Measurements from ENCODE around the gene ACBD4. TPM values are rescaled to one million over a fixed set of nuclear protein-coding genes. Genes with fewer than 3 reads are reported as not detected.
A peak's percentile ranks its signal among the peaks of the same experiment; 100 is the strongest.

Gene ACBD4
- total and polyA plus RNA-seq, 2 of the 4 experiments (the other 2 are of a cell fraction): 2.3 to 5.7 TPM

- peak; percentile 64; the same call in 1 of the 2 replicates for TF ChIP-seq CEBPB (IDR thresholded peaks at IDR 0.05; ENCODE audit: low read depth, low read length)
- TF ChIP-seq MAFK (IDR thresholded peaks at IDR 0.05; ENCODE audit: low read depth, low read length): no peak
These were observed 42.5 kb upstream of the ACBD4 start (continued) for GRCh38 chr17:45092911-45093430.

GRCh38 chr17:45093444-45094110 lies 41.9 kb upstream of the ACBD4 start:
- peak overlapping the region; percentile 9 for H3K4me2 ChIP-seq (ENCODE audit: low read depth, low read length)
- peak overlapping the region; percentile 74 for H3K14ac ChIP-seq (replicated peaks; ENCODE audit: low read depth, low read length)
- peak overlapping the region; percentile 97 for H2AK9ac ChIP-seq (replicated peaks; ENCODE audit: low read depth, low read length, poor library complexity)
- 0 out of 2 replicates have a peak, but pooled peaks cover 2% of the 10 kb centered on the region for H3K9me3 ChIP-seq (ENCODE audit: control insufficient read depth, insufficient read depth, low read length)
- POLR2A ChIA-PET (ENCODE audit: unreplicated experiment): interaction anchor here (0.7 kb wide), 1 partner anchor 69 kb away, joined by 3 read pairs; no protein-coding TSS in a partner anchor
- H3K27ac ChIP-seq (ENCODE audit: insufficient read depth, low read length): peak overlapping the region; percentile 93
- H2AFZ ChIP-seq (replicated peaks; ENCODE audit: low read length, poor library complexity): no peak overlapping the region
- peaks cover 39 to 74% of the 10 kb centered on the region in 2 experiments for H3K79me1 ChIP-seq (ENCODE audit: low read depth in 1 of 2, low read length in 2 of 2)
- peak overlapping the region; percentile 95 for H2BK120ac ChIP-seq (ENCODE audit: low read depth, low read length)
- H3K9ac ChIP-seq (ENCODE audit: low read depth, low read length): peak overlapping the region; percentile 53
- no peak overlapping the region for H3K4me3 ChIP-seq (ENCODE audit: insufficient read depth, low read depth, low read length)
- no CpG with 5 or more reads among the region's 13 CpGs for WGBS, 2 experiments (ENCODE audit: extremely low coverage in 2 of 2, insufficient read length in 1 of 2)
- peak overlapping the region; percentile 94 for H3K18ac ChIP-seq (ENCODE audit: low read depth, low read length)
- H2BK5ac ChIP-seq (ENCODE audit: low read depth, low read length, poor library complexity, severe bottlenecking): peak overlapping the region; percentile 90
- ATAC-seq (ENCODE audit: low read depth): peak; percentile 2
- peak overlapping the region; percentile 84 for H3K23ac ChIP-seq (ENCODE audit: low read depth, low read length)
- peaks cover 31% of the 10 kb centered on the region for H3K4me1 ChIP-seq (ENCODE audit: control insufficient read depth, insufficient read depth, low read length)
- H4K20me1 ChIP-seq (ENCODE audit: insufficient read depth, low read length): no peaks in the 10 kb centered on the region
- in situ Hi-C loops (cut with MboI; ENCODE audit: low sequenced_read_pairs) (no loop called here), intact Hi-C loops (cut with micrococcal nuclease) (loop anchor here (2.0 kb wide), 2 partner anchors 33 to 39 kb away; partner anchors contain the start of genes NMT1 and PLCD3), dilution Hi-C loops (cut with HindIII; ENCODE audit: low sequenced_read_pairs, unreplicated experiment) (no loop called here)
- H4K91ac ChIP-seq (ENCODE audit: insufficient read depth, low read depth, low read length): peak overlapping the region; percentile 98
- CTCF ChIA-PET: interaction anchor here (0.6 kb wide), 1 partner anchor 39 kb away, joined by 3 read pairs; the partner anchor contains the start of gene PLCD3
- BruUV-seq (replicated peaks): no TSS peak
- peak overlapping the region; percentile 97 for H2AK5ac ChIP-seq (ENCODE audit: low read depth, low read length)
- peak overlapping the region; percentile 92 for H3K4ac ChIP-seq (ENCODE audit: low read depth, low read length)
- no peak for DNase-seq
- peaks cover 66% of the 10 kb centered on the region for H3K36me3 ChIP-seq (ENCODE audit: control insufficient read depth, insufficient read depth, low read length)
- peak overlapping the region; percentile 72 for H2BK15ac ChIP-seq (ENCODE audit: low read depth, low read length)
- peak overlapping the region; percentile 93 for H2BK20ac ChIP-seq (ENCODE audit: low read depth, low read length)
- H4K5ac ChIP-seq (ENCODE audit: low read depth, low read length): peak overlapping the region; percentile 84
- peak overlapping the region; percentile 85 for H3K56ac ChIP-seq (ENCODE audit: extremely low read depth, insufficient read depth, low read length)
- peaks cover 23% of the 10 kb centered on the region; the same call in 1 of the 2 replicates for H3K9me1 ChIP-seq (ENCODE audit: insufficient read depth, low read length)
- no peaks in the 10 kb centered on the region for H3K27me3 ChIP-seq (ENCODE audit: control insufficient read depth, insufficient read depth, low read length)
- peak overlapping the region; percentile 60 to 94 for H4K8ac ChIP-seq (ENCODE audit: low read depth in 2 of 2, low read length in 2 of 2)
- no peak for TF ChIP-seq RAD21 (IDR thresholded peaks at IDR 0.05; ENCODE audit: low read length)
- TF ChIP-seq RFX5 (IDR thresholded peaks at IDR 0.05; ENCODE audit: low read depth, low read length): no peak
- no peak for TF ChIP-seq CHD1 (IDR thresholded peaks at IDR 0.05; ENCODE audit: low read depth, low read length)
- no peak for TF ChIP-seq MXI1 (IDR thresholded peaks at IDR 0.05; ENCODE audit: borderline replicate concordance, low read depth, low read length)
- no peak for TF ChIP-seq SMC3 (IDR thresholded peaks at IDR 0.05; ENCODE audit: low read depth, low read length)
- no peak for TF ChIP-seq MAZ (IDR thresholded peaks at IDR 0.05; ENCODE audit: borderline replicate concordance, low read depth, low read length)
- no peak for TF ChIP-seq FOS (IDR thresholded peaks at IDR 0.05; ENCODE audit: low read depth, low read length)
- no peak for TF ChIP-seq RCOR1 (IDR thresholded peaks at IDR 0.05; ENCODE audit: insufficient replicate concordance, low read length)
- TF ChIP-seq ELK1 (IDR thresholded peaks at IDR 0.05; ENCODE audit: borderline replicate concordance, low read depth, low read length): no peak
- no peak for TF ChIP-seq CTCF (conservative IDR thresholded peaks at IDR 0.05; ENCODE audit: low read depth, low read length)
- no peak for TF ChIP-seq CEBPB (IDR thresholded peaks at IDR 0.05; ENCODE audit: low read depth, low read length)
- TF ChIP-seq POLR2A (IDR thresholded peaks at IDR 0.05; ENCODE audit: low read depth, low read length): no peak

All from IMR-90 (cell line).